HG03521 (cell line): ENCODE data around the gene DNAI1.

Experiments
- ATAC-seq: cut with Tn5 transposase; IDR thresholded peaks from one replicate; pipeline ENCODE4 v1.9.1; 2021; ENCODE audit warnings: mild to moderate bottlenecking, moderate library complexity; ENCODE audit not compliant: unreplicated experiment

DNAI1 gene

DNA sequence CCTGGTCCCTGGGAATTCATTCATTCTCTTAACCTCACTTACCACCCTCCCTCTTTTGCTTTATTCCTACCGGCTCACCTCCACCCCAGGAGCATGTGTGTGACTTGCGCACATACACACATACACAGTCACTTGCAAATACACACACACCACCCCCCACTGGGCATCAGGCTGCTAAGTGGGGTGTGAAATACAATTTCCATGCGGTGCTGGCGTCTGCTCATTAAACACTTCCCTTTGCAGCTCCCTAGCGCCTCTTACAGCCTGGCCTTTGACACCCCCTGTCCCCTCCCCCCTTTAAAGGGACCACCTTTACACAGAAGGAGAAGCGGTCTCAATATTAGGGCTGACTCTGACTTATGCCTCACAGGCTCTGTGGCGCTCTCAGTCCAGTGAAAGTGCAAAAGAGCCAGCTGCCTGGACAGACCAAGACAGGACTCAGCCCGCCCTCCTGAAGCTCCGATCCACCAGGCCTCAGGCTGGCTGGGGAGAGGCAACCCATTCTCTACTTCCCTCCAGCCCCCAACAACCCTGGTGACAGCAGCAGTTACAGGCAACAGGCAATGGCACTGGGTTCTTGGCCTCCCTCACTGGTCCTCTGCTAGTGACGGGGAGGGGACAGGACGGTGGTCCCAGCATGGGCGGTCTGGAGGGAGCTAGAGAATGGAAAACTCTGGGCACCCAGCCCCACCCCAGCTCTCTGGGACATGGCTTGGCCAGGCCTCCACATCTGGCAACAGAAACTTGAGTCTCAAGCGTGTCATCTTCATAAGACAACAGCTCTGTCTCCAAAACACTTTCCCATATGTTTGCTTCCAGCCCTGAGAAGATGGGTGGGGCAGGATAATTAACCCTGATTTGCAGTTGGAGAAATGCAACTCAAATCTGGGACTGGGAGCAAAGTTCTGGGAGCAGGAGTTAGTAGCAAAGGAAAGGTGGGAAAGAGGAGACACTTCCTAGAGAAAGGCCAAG, 52.2 kb downstream of the DNAI1 start:
- ATAC-seq: no peak

DNA sequence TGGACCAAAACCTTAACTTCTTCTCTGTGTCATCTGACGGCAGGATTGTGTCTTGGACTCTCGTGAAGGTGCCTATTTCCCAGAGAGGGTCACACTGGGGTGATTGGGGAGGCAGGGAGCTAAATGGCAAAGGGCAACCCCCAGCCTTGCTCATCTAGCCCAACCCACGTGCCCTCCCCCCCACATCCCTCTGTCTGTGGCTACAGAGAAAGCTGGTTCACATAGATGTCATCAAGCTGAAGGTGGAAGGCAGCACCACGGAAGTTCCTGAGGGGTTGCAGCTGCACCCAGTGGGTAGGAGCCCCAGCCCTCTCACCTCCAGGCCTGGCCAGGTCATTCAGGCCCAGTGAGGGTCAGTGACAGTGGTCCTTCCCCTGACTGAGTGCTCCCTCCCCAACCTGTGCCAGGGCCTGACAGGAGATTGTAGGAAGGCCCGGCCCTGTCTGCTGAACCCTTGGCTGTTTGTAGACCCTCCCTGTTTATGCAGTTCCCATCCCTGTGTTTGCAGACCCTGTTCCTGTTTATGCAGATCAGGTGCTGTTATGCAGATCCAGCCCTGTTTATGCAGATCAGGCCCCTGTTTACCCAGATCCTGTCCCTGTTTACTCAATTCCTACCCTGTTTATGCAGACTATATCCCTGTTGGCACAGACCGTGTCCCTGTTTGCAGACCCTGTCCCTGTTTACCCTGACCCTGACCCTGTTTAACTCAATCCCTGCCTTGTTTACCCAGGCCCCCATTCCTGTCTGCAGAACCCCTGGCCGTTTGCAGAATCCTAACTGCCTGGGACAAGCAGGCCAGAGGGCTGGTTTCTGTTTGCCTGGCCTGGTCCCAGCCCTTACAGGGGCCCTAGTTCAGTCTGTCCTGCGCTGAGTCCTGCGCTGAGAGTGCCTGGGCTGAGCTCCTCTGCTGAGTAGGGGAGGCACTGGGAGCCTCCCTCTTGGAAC, 53.8 kb downstream of the DNAI1 start:
- ATAC-seq: no peak

DNA sequence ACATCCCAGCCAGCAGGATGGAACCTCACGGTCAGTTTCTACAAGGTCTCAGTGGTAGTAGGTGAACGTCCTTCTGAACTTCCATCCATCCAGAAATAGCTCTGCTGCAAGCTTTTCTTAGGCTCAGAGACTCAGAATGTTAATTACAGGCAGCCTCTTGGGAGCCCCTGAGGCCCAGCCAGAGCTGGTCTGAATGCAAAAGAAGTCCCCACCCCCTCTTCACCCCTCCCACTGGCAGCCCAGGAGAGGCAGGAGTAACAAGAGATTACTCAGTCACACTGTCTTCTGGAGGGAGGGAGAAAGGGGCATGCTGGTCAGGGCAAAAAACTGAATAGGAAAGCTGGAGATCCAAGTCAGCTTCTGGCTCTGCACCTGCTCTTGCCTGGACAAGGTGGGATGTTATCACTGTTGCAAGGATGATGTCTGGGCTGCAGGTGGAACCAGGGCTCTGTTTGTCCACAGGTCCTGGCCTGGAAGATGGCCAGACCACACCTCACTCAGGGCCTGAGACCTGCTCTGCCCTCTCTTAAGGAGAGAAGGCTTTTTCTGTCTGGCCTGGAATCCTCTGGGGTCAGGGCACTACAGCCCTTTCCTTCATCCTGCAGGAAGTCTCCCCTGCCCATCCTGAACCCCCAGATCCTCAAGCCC, 55.1 kb downstream of the DNAI1 start:
- ATAC-seq: no peak

DNA sequence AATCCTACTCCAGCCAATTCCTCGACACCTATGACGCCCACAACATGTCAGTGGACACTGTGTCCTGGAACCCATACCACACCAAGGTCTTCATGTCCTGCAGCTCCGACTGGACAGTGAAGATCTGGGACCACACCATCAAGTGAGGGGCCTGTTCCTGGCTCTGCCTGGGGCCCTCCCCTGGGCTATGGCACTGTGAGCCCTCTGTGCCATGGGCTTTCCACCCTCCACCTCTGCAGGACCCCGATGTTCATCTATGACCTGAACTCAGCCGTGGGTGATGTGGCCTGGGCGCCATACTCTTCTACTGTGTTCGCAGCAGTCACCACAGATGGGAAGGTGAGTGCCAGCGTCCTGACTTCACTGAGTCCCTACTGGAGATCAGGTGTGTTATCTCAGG, 55.8 kb downstream of the DNAI1 start:
- no peak for ATAC-seq

DNA sequence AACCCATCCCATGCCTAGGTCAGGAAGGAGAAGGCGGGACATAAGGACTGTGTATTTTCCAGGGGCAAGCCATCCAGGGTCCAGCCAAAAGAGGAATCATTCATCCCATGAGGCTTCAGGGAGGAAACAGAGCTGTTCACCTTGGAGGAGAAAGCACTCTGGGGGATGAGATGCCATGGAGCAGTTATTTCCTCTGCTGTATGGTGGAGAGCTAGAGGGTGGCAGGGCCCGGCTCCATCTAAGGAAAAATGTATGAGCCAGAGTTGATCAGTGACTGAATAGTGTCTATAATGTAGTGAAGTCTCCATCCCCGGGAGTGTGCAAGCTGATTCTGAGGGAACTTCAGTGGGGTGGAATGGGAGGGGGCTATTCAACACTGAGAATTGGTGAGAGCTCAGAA, 56.2 kb downstream of the DNAI1 start:
- ATAC-seq: no peak

DNA sequence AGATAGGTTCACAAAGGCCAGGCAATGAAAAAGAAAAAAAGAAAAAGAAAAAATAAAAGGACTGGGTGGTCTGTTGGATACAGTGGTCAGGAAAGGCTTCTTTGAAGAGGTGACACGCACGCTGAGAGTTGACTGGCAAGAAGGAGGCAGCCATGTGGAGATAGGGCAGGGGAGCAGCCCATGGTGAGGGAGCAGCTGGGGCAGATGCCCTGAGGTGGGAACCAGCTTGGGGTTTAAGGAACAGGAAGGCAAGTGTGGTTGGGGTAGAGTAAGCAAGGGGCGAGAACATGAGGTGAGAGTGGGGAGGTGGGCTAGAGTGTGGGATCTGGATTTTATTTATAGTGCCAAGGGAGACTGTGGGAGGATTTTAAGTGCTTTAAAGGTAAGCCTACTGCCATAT, 57.4 kb downstream of the DNAI1 start:
- no peak for ATAC-seq

DNA sequence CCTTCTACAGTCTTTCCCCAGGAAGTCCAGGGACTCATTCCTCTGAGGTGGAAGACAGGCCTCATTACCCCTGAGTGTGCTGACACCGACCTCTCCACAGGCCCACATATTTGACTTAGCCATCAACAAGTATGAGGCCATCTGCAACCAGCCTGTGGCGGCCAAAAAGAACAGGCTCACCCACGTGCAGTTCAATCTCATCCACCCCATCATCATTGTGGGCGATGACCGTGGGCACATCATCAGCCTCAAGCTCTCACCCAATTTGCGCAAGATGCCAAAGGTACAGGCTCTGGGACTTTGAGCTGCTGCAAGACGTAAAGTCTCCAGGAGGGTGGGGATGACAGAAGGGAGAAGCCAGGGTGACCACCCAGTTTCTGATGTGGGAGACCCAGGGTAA, 58.6 kb downstream of the DNAI1 start:
- ATAC-seq: no peak

DNA sequence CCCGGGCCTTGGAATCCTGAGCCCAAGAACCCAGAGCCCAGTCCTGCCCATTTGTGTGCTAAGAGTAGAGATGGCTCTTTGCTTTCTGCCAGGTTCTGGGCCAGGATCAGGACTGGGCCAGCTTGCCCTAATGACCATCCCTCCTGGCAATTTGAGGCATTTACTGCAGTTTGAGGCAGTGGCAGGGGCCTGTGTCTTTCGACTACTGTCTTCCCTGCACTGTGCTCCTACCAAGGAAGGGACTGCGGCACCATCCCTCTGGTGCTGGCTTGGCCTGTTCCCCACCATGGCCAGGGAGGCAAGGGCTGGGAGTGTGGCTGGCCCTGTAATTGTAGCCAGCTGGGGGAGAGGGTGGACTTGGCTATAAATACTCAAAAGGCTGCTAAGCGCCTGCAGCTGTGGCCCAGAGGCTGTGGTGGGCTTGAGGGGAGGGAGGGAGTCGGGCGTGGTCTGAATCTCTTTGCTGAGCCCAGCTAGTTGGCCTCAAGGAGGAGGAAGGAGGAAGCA, 59.6 kb downstream of the DNAI1 start:
- ATAC-seq: no peak

DNA sequence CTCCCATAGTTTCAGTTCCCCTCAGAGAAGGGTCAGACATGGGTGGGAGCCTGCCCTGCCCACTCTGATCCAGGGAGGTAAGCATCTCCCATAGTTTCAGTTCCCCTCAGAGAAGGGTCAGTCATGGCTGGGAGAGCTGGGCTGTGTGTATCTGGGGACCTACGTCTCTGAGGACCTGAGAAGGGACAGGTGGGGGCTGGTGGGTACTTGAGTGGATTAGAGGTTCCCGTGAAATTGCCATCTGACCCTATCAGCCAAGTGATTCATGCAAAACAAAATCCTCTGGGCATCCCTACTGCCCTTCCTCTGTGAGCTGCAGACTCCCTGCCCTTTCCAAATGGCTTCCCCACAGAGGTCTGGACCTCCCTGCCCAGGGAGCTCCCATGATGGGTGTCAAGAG, 60.3 kb downstream of the DNAI1 start:
- no peak for ATAC-seq

DNA sequence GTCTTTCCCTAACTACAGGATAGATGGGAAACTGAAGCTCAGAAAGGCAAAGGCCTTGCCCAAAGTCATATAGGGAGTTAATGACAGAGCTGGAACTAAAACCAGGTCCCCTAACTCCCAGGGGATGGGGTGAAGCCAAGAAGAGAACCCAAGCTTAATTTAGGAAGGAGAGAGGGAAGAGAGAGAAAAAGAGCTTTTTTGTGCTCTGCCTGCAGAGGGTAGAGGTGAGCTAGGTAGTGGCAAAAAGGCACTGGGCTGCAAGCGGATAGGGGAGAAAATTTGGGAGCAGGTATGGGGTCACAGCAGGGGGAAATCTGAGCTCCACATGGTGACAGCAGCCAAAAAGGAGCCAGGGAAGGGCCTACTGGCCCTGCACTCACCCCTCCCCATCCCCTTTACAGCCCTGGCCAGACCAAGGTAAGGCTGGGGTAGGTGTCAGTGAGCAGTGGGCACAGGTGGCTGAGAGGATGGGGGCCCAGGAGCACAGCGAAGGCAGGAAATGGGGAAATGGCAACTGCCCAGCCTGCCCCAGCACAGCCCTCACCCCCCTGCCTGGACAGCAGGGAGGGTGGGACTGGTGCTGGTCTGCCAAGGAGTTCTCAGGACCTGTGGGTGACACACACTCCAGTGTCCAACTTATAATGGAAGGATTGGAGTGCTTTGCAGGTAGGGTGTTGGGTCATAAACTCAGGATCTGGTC, 60.9 kb downstream of the DNAI1 start:
- ATAC-seq: no peak

DNA sequence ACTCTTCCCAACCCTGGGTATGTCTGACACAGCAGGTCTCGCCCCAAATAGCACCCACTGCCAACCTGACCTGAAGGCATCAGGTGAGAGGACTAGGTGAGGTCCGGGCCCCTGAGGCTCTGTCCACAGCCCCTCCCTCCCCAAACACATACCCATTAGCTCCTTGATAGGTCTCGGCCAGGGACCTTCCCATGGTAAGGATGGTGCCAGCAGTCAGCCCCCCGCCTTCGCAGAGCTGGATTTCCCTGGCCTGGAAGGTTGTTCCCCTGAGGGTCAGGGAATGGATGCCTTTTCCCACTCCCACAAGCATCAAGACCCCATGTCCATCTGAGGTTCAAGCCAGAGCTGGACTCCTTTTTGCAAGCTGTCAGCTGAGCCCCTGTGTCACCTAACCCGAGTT, 61.5 kb downstream of the DNAI1 start:
- no peak for ATAC-seq

DNA sequence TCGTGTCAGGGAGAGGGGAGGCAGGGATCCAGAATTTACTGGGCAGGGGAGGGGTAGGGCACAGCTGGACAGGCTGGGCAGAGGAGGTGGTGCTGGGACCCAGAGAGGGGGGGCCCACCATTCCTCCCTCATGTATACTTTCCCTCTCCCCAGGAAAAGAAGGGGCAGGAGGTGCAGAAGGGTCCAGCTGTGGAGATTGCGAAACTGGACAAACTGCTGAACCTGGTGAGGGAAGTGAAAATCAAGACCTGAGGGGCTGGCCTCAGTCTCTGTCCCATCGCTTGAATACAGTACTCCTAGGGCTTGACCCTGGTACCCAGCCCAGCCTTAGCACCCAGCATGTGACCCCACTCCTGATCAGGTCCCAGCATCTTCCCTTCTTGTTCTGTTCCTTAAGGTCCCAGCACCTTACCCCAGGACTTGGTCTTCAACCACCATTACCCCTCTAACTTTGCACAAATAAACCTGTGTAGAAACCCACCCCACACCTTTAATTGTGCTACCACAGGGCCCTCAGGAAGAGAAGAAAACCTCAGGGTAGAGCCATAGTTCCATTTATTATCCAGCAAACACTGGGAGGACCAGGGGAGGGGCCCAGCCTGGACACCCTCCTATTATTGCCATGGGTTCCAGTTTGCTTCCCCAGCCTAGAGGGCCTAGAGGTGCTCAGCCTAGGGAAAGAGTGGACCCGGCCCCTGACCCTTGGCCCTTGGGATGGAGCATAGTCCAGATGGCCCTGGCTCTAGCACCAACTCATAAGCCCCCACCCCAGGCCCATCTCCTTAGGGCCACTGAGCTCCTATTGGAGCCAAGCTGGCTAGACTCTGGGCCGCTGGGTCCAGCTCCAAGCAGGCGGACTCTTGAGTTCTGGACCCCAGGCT, 62.1 kb downstream of the DNAI1 start:
- no peak for ATAC-seq

DNA sequence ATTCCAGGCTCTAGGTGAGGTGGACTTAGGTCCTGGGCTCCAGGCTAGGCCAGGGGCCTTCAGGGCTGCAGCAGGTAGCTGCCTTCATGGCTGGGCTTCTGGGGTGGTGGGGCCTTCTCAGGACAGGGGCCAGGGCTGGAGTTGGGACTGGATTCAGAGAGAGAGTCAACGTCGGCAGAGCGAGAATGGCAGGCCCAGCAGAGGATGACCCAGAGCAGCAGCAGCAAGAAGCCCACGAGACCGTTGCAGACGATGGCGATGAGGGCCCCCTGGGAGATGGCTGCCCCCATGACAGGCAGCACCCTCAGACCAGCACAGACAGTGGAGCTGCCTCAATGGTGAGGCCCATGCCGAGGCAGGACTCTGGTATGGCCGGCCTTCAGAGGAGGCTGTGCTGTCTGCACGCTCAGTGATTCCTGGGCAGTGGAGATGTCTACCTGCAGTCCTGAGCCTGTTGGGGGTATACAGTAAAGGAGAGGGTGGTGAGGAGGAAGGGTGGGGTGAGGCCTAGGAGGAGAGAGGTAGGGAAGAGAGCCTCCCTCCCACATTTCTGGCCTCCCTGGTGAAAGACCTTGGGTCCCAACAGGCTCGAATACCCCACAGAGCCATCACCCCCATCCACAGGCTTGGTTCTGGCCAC, 62.9 kb downstream of the DNAI1 start:
- no peak for ATAC-seq

DNA sequence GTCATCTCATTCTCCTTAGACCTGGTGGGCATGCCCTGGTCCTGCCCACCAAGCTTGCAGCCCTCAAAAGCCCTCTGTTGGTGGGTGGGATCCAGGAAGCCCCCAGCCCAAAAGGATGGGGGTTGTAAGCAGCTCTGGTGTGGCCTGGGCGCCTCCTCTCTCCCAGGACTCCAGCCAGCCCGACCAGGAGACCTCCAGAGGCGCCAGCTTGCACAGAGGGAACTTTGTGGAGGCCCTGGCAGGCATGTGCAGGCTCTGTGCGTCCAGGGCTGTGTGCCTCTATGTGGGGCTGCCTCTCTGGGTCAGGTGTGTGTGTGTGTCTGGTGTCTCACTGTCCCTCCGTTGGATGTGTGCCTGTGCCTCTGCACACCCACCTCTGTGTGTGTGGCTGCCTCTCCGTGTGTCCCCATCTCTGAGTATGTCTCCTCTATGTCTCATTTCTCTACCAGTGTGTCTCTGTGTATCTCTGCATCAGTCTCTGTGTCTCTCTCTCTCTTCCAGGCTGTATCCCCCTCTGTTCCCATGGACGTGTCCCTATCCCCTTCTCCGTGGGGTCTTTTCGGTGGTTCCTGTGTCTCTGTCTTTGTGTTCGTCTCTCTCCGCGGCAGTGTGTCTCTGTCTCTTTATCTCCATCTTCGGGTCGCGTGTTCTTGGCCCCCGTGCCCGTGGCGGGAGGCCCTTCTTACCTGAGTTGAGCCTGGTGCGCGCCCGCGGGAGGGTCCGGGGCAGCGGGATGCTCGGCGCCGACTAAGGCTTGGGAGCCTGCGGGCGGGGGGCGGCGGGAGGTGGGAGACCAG, 63.7 kb downstream of the DNAI1 start:
- ATAC-seq: no peak

DNA sequence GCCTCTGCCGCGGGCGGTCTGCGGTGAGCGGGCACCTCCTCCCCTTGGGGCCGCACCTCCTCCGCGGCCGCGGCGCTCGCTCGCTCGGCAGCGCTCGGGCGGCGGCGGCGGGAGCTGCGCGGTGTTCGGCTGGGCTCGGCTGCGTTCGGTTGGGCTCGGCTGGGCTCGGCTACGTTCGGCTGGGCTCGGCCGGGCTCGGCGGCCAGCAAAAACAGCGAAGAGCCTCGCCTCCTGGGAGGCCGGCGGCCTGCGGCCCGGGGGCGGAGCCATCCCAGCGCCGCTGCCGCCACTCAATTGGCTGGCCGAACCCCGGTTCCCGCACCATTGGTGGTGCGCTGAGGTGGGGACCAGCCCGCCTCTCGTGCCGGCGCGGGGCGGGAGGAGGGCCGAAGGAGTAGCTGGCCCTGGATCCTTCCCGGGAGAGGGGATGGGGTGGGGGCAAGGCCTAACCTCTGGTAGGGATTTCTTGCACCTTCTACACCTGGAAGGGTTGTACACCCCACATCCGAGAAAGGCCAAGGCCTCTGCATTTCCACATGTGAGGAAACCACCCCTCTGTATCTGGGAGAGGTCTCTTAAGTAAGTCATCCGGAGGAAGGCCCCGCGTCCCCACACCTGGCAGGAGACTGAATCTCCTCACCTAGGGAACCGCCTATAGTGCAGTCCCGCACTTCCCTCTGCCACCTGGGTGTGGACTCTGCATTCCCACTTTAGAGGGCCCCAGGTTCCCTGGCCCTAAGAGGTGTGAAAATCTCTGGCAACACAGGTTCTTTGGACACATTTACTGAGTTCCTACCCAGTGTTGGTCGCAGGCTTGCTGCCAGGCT, 64.6 kb downstream of the DNAI1 start, which contains the start of gene ENHO:
ENHO (minus strand) TSS at position 20 of the 827 bp plus-strand sequence. CDS start 1,295 bp downstream, outside the sequence.
- ATAC-seq: peak; percentile 90

DNA sequence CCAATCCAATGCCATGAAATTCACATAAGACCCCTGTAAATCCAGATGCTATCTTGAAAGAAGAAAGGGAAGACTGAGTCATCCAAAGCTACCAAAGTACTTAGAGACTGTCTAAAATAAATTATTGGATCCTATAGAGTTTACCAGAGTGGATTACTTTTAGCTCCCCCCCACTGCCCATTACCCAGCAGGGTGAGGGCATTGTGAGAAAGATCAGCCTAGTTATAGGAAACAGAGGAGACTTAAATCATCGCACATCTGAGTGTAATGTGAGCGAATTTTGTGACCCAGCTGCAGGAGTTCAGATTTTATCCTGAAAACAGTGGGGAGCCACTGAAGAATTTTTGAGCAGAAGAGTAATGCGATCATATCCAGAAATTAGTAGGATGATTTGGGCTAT, 65.7 kb downstream of the DNAI1 start:
- no peak for ATAC-seq

DNA sequence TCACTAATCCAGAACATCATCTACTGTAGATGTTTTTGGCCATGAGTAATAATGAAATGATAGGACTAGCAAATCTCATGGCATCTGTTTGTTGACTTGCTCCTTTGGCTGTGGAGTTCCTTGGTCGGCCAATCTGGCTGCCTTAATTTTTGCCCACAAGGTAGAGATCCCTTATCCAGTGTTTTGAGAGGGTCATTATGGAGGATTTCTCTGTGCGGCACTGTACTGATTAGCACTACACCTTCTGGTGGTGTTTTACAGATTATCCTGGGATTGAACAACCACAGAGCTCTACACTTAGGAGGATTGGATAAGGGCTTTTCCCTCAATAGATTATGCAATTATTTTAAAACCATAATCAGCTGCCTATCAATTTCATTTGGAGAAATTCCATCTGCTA, 67.4 kb downstream of the DNAI1 start:
- no peak for ATAC-seq
